Measurements from ENCODE around the gene COX6A1. TPM values are rescaled to one million over a fixed set of nuclear protein-coding genes. Genes with fewer than 3 reads are reported as not detected.
A peak's percentile ranks its signal among the peaks of the same experiment; 100 is the strongest.

COX6A1 gene
- total RNA-seq, 2 experiments from 2014 or later = 337 to 351 TPM

GRCh38 chr12:120453977-120454376 is 16.1 kb downstream of the COX6A1 start:
- Mint-ChIP-seq H3K27me3 (ENCODE audit: low read depth) (no peaks in the 10 kb centered on the region), H3K4me3 (no peak overlapping the region), H3K27ac (no peak overlapping the region), H3K36me3 (ENCODE audit: low read depth) (peaks cover 49% of the 10 kb centered on the region), H3K9me3 (ENCODE audit: insufficient read depth) (no peaks in the 10 kb centered on the region), H3K4me1 (ENCODE audit: low read depth) (peaks cover 4% of the 10 kb centered on the region)
- ATAC-seq = peak; percentile 83
- POLR2A ChIA-PET = interaction anchor here (0.8 to 1.0 kb wide), 2 partner anchors 9 to 162 kb away, joined by 3 to 4 read pairs; partner anchors contain the start of gene RNU4-2
- DNase-seq = peak; percentile 46
- CTCF ChIA-PET = interaction anchor here (0.6 to 2.9 kb wide), 8 partner anchors 9 to 226 kb away, joined by 3 to 18 read pairs (median 9); partner anchors contain the start of genes COX6A1 and SRSF9

- CTCF ChIA-PET = interaction anchor here (1.4 to 2.9 kb wide), 3 partner anchors 12 to 15 kb away, joined by 4 to 18 read pairs (median 10); partner anchors contain the start of gene SRSF9
- DNase-seq (no peak), ATAC-seq (no peak)
- Mint-ChIP-seq H3K36me3 (ENCODE audit: low read depth) (peaks cover 56% of the 10 kb centered on the region), H3K4me1 (ENCODE audit: low read depth) (no peaks in the 10 kb centered on the region), H3K27ac (no peak overlapping the region), H3K9me3 (ENCODE audit: insufficient read depth) (no peaks in the 10 kb centered on the region), H3K27me3 (ENCODE audit: low read depth) (no peaks in the 10 kb centered on the region), H3K4me3 (no peak overlapping the region)
- POLR2A ChIA-PET = interaction anchor here (0.6 kb wide), 1 partner anchor 11 kb away, joined by 7 read pairs; no protein-coding TSS in a partner anchor
Observed at GRCh38 chr12:120455302-120455701, 17.4 kb downstream of the COX6A1 start.

GRCh38 chr12:120457133-120457532 is 19.2 kb downstream of the COX6A1 start:
- Mint-ChIP-seq H3K36me3 (ENCODE audit: low read depth) (peaks cover 63% of the 10 kb centered on the region), H3K4me3 (no peak overlapping the region), H3K4me1 (ENCODE audit: low read depth) (no peaks in the 10 kb centered on the region), H3K27me3 (ENCODE audit: low read depth) (no peaks in the 10 kb centered on the region), H3K27ac (no peak overlapping the region), H3K9me3 (ENCODE audit: insufficient read depth) (no peaks in the 10 kb centered on the region)
- POLR2A ChIA-PET = no interaction called here
- CTCF ChIA-PET = interaction anchor here (0.7 to 4.0 kb wide), 10 partner anchors 9 to 133 kb away, joined by 3 to 18 read pairs (median 7); partner anchors contain the start of genes COX6A1, GATC, SRSF9 and TRIAP1
- ATAC-seq (no peak), DNase-seq (no peak)

- Mint-ChIP-seq H3K4me3 (no peak overlapping the region), H3K9me3 (ENCODE audit: insufficient read depth) (no peaks in the 10 kb centered on the region), H3K36me3 (ENCODE audit: low read depth) (peaks cover 77% of the 10 kb centered on the region), H3K4me1 (ENCODE audit: low read depth) (no peaks in the 10 kb centered on the region), H3K27ac (no peak overlapping the region), H3K27me3 (ENCODE audit: low read depth) (no peaks in the 10 kb centered on the region)
- ATAC-seq = no peak
- ChIA-PET POLR2A (no interaction called here), CTCF (interaction anchor here (1.2 to 3.2 kb wide), 2 partner anchors 9 to 19 kb away, joined by 4 to 17 read pairs; partner anchors contain the start of gene SRSF9)
- no peak for DNase-seq
Observed at GRCh38 chr12:120460157-120460556, 22.2 kb downstream of the COX6A1 start.

GRCh38 chr12:120462099-120462640 is 24.3 kb downstream of the COX6A1 start:
- POLR2A ChIA-PET = interaction anchor here (0.8 kb wide), 1 partner anchor 16 kb away, joined by 4 read pairs; the partner anchor contains the start of genes GATC and TRIAP1
- CTCF ChIA-PET = interaction anchor here (1.3 to 1.6 kb wide), 2 partner anchors 9 to 22 kb away, joined by 3 to 6 read pairs; no protein-coding TSS in a partner anchor
- Mint-ChIP-seq H3K4me1 (ENCODE audit: low read depth) (peaks cover 15% of the 10 kb centered on the region), H3K4me3 (no peak overlapping the region), H3K27ac (no peak overlapping the region), H3K27me3 (ENCODE audit: low read depth) (no peaks in the 10 kb centered on the region), H3K36me3 (ENCODE audit: low read depth) (peaks cover 75% of the 10 kb centered on the region), H3K9me3 (ENCODE audit: insufficient read depth) (no peaks in the 10 kb centered on the region)
- no peak for DNase-seq
- no peak for ATAC-seq

GRCh38 chr12:120463712-120464111 is 25.8 kb downstream of the COX6A1 start:
- CTCF ChIA-PET = interaction anchor here (0.8 to 2.1 kb wide), 7 partner anchors 7 to 161 kb away, joined by 3 to 7 read pairs (median 3); partner anchors contain the start of gene SIRT4
- no peak overlapping the region for H3K27ac Mint-ChIP-seq
- H3K36me3 Mint-ChIP-seq (ENCODE audit: low read depth) = peaks cover 81% of the 10 kb centered on the region

GRCh38 chr12:120465756-120466155 is 27.8 kb downstream of the COX6A1 start:
- ChIA-PET POLR2A (interaction anchor here (0.8 kb wide), 1 partner anchor 36 kb away, joined by 3 read pairs; no protein-coding TSS in a partner anchor), CTCF (interaction anchor here (0.8 to 4.7 kb wide), 16 partner anchors 9 to 109 kb away, joined by 3 to 27 read pairs (median 6); partner anchors contain the start of genes GATC and TRIAP1)
- Mint-ChIP-seq H3K36me3 (ENCODE audit: low read depth) (peaks cover 63% of the 10 kb centered on the region), H3K4me3 (no peak overlapping the region), H3K27me3 (ENCODE audit: low read depth) (no peaks in the 10 kb centered on the region), H3K9me3 (ENCODE audit: insufficient read depth) (no peaks in the 10 kb centered on the region), H3K27ac (no peak overlapping the region), H3K4me1 (ENCODE audit: low read depth) (peaks cover 33% of the 10 kb centered on the region)
- DNase-seq = no peak
- ATAC-seq = no peak

More at GRCh38 chr12:120463712-120464111, 25.8 kb downstream of the COX6A1 start:
- Mint-ChIP-seq H3K9me3 (ENCODE audit: insufficient read depth) (no peaks in the 10 kb centered on the region), H3K4me3 (no peak overlapping the region), H3K27me3 (ENCODE audit: low read depth) (no peaks in the 10 kb centered on the region), H3K4me1 (ENCODE audit: low read depth) (peaks cover 26% of the 10 kb centered on the region)
- ATAC-seq (no peak), DNase-seq (no peak)
- POLR2A ChIA-PET = interaction anchor here (0.6 to 1.1 kb wide), 3 partner anchors 10 to 118 kb away, joined by 3 read pairs; partner anchors contain the start of gene POP5

- ChIA-PET CTCF (interaction anchor here (0.6 to 4.7 kb wide), 21 partner anchors 9 to 131 kb away, joined by 3 to 27 read pairs (median 6); partner anchors contain the start of genes DYNLL1, GATC and TRIAP1), POLR2A (interaction anchor here (0.7 to 0.8 kb wide), 3 partner anchors 11 to 102 kb away, joined by 3 to 7 read pairs (median 3); no protein-coding TSS in a partner anchor)
- peaks cover 58% of the 10 kb centered on the region for H3K36me3 Mint-ChIP-seq (ENCODE audit: low read depth)
- peaks cover 40% of the 10 kb centered on the region for H3K4me1 Mint-ChIP-seq (ENCODE audit: low read depth)
- H3K9me3 Mint-ChIP-seq (ENCODE audit: insufficient read depth) = no peaks in the 10 kb centered on the region
- ATAC-seq (no peak), DNase-seq (peak; percentile 60)
- H3K27me3 Mint-ChIP-seq (ENCODE audit: low read depth) = no peaks in the 10 kb centered on the region
- no peak overlapping the region for H3K27ac Mint-ChIP-seq
- no peak overlapping the region for H3K4me3 Mint-ChIP-seq
Observed at GRCh38 chr12:120466560-120467315, 28.8 kb downstream of the COX6A1 start.

- peak overlapping the region; percentile 96 for H3K4me3 Mint-ChIP-seq
- POLR2A ChIA-PET = interaction anchor here (4.0 kb wide), 1 partner anchor 175 kb away, joined by 27 read pairs; the partner anchor contains the start of genes RNU4-1 and RNU4-2
- DNase-seq (no peak), ATAC-seq (no peak)
- H3K36me3 Mint-ChIP-seq (ENCODE audit: low read depth) = peaks cover 51% of the 10 kb centered on the region
- no peak overlapping the region for H3K27ac Mint-ChIP-seq
- peaks cover 40% of the 10 kb centered on the region for H3K4me1 Mint-ChIP-seq (ENCODE audit: low read depth)
- H3K9me3 Mint-ChIP-seq (ENCODE audit: insufficient read depth) = no peaks in the 10 kb centered on the region
- no peaks in the 10 kb centered on the region for H3K27me3 Mint-ChIP-seq (ENCODE audit: low read depth)
- CTCF ChIA-PET = interaction anchor here (0.7 to 4.7 kb wide), 12 partner anchors 15 to 113 kb away, joined by 3 to 27 read pairs (median 7); partner anchors contain the start of genes DYNLL1, GATC and TRIAP1
Observed at GRCh38 chr12:120467439-120467838, 29.5 kb downstream of the COX6A1 start.

- POLR2A ChIA-PET = interaction anchor here (0.6 to 4.0 kb wide), 9 partner anchors 9 to 827 kb away, joined by 3 to 27 read pairs (median 5); partner anchors contain the start of genes COQ5, COX6A1, DYNLL1 and RNU4-1
- H3K27me3 Mint-ChIP-seq (ENCODE audit: low read depth) = no peaks in the 10 kb centered on the region
- no peaks in the 10 kb centered on the region for H3K9me3 Mint-ChIP-seq (ENCODE audit: insufficient read depth)
- no peak for ATAC-seq
- peak overlapping the region; percentile 96 for H3K4me3 Mint-ChIP-seq
- peaks cover 40% of the 10 kb centered on the region for H3K4me1 Mint-ChIP-seq (ENCODE audit: low read depth)
- peaks cover 43% of the 10 kb centered on the region for H3K36me3 Mint-ChIP-seq (ENCODE audit: low read depth)
- CTCF ChIA-PET = interaction anchor here (0.6 to 4.7 kb wide), 26 partner anchors 10 to 503 kb away, joined by 3 to 27 read pairs (median 6); partner anchors contain the start of genes COQ5, COX6A1, DYNLL1 and POP5
- peak overlapping the region; percentile 87 for H3K27ac Mint-ChIP-seq
- peak; percentile 45 for DNase-seq
Observed at GRCh38 chr12:120468325-120468820, 30.5 kb downstream of the COX6A1 start.

Data from activated CD8-positive, alpha-beta T cell treated with anti-CD3 and anti-CD28 coated beads, Interleukin-2, amount 10 ng/mL, durations not matched to agents 7 days and 5 days (primary cell).